GM21381 (cell line): Measurements from ENCODE around the gene TNFRSF18.

ENCODE experiments used
- ATAC-seq: cut with Tn5 transposase; IDR thresholded peaks from one replicate; pipeline ENCODE4 v1.9.1; 2021; ENCODE audit warnings: mild to moderate bottlenecking, moderate library complexity; ENCODE audit not compliant: unreplicated experiment

Gene TNFRSF18

GRCh38 chr1:1228596-1229321 is 22.4 kb upstream of the TNFRSF18 start:
- ATAC-seq: no peak

GRCh38 chr1:1228187-1228586 is 21.8 kb upstream of the TNFRSF18 start:
- ATAC-seq: no peak

- ATAC-seq: no peak
Measured at GRCh38 chr1:1227386-1227785, 21.0 kb upstream of the TNFRSF18 start.

- ATAC-seq: no peak
Measured at GRCh38 chr1:1226566-1227362, 20.4 kb upstream of the TNFRSF18 start.

DNA sequence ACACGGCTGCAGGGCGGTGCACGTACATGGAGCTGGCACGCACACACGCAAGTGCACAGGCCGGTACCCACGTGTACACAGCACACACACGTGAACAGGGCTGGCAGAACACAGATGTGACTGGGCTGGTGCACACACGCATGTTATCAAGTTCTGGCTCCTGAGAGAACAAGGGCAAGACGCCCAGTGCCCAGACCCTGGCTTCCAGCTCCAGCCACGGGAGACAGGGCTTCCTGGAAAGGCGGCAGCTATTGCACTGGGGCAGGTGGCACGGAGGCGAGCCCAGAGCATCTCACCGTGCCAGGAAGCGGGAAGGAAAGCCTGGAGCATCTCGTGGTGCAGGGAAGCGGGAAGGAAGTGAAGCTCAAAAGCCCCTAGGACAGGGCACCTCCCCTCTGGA is 19.5 kb upstream of the TNFRSF18 start:
- no peak for ATAC-seq

GRCh38 chr1:1225238-1225845 is 18.9 kb upstream of the TNFRSF18 start:
- no peak for ATAC-seq

DNA sequence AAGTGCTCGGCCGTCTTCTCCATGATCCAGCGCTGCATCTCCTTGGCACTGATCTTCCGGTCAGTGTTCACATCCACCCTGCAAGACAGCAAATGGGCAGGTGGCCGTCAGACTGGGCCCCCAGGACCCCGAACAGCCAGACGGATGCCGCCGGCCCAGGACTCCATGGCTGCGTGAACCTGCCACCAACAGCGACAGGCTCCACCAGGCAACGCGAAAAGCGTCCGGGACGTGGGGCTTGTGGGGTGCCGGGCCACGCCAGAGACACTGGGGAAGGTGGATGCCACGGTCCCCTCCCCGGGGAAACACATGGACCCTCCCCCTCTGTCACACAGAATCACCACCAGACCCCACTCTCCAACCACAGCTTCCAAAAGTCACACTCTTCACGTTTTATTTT is 17.5 kb upstream of the TNFRSF18 start:
- ATAC-seq: no peak

GRCh38 chr1:1223321-1223720 is 16.9 kb upstream of the TNFRSF18 start:
- ATAC-seq: no peak

- no peak for ATAC-seq
Measured at GRCh38 chr1:1222575-1223225, 16.3 kb upstream of the TNFRSF18 start.

DNA sequence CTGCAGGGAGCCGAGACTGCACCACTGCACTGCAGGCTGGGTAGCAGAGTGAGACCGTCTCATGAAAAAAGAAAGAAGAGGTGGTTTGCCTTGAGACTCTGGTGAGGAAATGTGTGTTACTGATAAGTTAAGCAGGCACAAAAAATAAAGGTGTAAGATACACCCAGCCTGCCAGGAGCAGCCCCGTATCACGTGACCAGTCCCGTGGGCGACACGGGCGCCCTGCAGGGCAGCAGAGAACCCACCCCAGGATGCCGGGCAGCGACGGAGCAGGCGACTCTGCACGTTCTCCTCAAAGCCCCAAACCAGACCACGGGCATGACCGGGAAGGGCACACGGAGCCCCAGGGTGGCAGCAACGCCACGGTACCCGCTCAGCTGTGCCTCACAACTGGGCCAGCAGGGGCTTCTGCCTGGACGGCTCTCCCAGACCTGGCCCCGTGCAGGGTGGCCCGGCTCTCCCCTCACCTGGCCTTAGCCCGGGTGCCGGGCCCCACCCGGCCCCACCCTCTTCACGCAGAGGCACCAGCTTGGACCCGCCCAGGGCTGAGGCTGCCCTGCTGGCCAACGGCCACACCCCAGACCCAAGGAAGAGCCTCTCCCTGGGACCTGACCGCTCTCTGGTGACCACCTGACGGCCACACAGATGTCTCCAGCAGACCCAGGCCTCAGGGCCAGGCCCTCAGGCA is 15.6 kb upstream of the TNFRSF18 start:
- no peak for ATAC-seq

DNA sequence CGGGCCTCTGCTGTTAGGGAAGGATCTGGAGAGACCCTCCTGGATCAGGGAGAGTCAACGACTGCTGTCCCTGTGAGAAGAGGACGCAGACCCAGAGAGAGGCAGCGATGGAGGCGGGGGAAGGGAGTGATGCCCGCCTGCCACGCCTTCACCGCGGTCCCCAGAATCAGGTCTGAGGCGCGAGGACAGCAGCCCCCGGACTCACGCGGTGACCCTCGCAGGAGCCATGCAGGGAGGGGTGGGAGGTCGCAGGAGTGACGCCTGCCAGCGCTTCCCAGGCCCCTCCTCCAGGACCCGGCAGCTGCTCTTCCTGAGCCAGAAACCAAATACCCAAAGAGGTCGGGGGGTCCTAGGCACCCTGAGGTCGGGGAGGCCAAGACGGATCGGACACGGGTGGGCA is 13.8 kb upstream of the TNFRSF18 start:
- no peak for ATAC-seq

DNA sequence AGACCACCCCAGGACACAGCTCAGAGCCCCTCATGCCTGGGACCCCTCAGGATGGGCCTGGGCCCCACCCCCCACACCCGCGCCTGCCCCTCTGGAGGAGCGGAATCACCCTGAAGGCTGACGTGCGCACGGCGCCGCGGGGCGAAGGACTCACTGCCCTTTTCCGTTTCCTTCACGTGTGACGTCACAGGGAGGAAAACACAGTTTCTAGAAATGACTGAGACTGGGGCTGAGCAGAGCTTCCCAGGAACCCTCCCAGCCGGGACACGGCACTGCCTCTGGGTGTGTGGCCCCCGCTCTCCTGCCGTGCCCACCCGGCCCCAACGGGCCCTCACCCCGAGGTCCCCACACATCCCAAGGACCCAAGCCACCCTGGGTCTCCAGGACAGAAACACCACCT is 12.9 kb upstream of the TNFRSF18 start:
- no peak for ATAC-seq

GRCh38 chr1:1218524-1219200 is 12.3 kb upstream of the TNFRSF18 start:
- ATAC-seq: no peak

DNA sequence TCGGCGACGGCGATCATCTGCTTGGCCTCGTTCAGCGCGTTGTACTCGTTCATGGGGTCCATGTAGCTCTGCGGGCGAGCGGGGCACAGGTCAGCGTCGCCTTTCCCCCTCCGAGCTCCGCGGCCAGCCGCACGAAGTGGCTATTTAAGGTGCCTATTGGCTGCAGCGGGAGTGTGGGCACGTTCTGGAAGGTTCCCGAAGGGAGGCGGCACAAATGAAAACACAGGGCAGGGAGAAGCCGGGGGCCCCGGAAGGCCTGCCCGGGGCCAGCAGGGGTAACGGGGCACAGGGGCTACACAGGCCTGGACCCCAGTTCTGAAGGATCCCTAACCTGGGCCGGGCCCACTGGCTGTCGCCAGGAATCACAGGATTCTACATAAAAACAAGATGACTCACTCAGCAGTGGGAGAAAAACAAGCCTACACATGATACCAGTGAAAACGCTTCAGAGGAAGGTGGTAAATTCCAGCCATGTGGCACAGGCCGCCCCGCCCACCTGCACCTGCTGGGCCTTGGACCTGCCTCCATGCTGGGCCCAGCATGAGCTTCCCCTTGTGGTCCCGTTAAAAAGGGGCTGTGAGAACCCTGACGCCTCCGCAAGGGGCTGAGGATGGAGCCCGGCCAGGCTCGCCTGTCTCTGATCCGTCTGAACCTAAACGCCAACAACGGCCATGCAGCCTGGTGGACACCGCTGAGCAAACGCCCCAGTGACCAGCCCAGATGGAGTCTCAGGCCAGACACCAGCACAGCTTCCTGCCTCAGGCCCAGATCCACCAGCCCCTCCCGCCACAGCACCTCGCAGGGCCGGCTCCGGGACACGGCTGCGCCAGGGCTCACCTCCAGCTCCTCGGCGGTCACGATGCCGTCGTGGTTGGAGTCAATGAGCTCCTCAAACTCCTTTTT is 11.5 kb upstream of the TNFRSF18 start:
- no peak for ATAC-seq

- no peak for ATAC-seq
Measured at GRCh38 chr1:1216770-1217620, 10.6 kb upstream of the TNFRSF18 start.

DNA sequence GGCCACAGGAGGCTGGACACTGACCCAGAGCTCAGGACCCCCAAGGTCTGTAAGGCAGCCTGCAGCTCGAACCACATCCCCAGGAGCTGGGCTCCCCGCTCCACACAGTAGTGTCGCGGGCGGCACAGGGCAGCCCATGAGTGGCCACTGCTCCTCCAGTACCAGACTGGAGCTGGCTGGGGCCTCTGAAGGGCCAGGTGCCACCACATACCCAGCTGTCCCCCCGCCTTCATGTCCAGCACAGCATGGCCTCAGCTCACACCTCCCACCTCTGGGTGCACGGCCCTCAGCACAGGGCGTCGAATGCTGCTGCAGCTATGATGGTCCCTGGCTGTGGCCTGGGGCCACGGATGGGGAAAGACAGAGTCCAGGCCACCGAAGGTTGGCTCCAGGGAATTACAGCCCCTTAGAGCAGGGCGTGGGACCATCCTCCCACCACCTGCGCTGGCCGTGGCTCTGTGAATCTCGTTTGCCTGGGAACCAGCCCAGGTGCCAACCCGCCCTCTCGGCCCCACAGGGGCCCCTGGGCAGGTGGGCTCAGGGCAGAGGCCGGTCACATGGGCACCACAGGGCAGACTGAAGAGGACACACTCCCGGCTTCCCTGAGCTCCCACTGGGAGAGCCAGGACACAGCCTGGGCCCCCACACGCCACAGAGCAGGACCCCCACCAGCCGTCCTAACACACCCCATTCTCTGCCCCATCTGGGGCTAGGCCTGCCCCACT is 9.7 kb upstream of the TNFRSF18 start:
- ATAC-seq: no peak

DNA sequence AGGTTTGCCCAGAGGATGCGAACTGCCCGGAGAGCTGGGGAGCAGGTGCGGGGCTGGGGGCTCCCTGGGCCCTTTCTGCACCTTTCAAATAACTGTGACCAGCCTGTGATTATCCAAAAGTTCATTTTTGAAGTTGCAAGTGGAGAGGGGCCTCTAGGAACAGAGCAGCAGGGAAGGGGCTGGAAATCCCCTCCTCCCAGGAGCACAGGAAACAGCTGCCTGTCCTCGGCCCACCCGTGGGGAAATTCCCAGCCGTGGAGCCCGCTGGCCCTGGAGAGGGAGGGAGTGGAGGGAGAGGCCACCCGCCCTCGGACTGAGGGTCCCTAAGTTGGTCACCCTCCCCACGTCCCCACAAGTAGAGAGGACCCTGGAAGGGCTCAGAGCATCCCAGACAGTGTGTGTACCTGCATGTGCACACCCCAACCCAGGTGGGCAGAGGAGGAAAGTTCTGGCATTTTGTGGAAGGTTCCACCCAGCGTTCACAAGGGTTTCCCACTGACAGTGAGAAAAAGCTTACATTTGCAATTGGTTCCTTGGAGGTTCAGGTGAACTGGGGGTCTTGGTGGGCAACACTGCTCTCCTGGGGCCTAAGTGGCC is 8.8 kb upstream of the TNFRSF18 start:
- ATAC-seq: no peak
